MV-4-11 (cell line): Measurements from ENCODE around the gene ANKRD60.

Source experiments
- DNase-seq: peaks from one replicate; lab custom pipeline; 2025; lab: John Stamatoyannopoulos, UW

The ANKRD60 gene, protein sequence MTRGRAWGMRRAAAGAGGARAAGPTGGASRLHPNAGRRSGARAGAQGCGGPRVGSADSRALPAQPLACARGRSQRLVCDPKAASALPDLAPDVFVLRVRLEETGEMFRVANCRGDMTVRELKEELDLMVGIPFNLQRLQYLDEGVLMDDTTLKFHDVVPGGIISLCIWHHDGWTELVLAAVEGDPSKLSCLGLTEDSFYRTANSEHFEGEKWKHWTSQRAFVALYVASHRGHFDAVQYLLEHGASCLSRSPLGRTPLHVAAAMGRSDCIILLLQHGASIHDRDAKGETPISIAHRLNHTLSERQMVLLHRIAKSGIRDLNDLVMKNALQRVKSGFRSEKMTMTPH

DNA sequence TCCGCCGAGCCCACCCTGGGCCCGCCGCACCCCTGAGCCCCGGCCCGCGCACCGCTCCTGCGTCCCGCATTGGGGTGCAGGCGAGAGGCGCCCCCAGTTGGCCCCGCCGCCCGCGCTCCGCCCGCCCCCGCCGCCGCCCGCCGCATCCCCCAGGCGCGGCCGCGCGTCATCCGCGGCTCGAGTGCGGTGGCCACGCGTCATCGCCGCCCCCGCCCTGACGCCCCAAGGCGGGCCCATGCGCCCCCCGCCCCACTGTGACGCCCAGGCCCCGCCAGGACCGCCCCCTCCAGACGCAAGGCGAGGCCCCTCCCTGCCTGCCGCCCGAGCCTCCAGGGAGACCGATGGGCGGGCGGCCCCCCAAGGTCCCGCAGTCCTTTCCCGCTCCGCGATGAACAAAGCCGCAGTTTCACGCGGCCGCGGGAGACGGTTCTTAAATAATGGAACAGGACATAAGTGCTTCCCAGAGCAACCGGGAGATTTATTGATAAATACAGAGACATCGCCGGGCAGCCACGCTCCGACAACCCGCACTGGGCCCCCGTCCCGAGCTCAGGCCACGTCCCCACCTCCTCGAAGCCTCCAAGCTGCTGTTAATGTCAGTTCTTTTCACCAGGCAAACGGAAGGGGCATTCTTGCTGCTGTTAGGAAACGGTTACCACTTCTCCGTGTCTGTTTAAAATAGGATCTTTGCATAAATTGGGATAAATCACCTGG is at the start of gene ANKRD60:
Gene ANKRD60 (minus strand): TSS at position 170 of the 714 bp plus-strand sequence. CDS start 0 bp downstream, at position 170.
- DNase-seq = no peak

DNA sequence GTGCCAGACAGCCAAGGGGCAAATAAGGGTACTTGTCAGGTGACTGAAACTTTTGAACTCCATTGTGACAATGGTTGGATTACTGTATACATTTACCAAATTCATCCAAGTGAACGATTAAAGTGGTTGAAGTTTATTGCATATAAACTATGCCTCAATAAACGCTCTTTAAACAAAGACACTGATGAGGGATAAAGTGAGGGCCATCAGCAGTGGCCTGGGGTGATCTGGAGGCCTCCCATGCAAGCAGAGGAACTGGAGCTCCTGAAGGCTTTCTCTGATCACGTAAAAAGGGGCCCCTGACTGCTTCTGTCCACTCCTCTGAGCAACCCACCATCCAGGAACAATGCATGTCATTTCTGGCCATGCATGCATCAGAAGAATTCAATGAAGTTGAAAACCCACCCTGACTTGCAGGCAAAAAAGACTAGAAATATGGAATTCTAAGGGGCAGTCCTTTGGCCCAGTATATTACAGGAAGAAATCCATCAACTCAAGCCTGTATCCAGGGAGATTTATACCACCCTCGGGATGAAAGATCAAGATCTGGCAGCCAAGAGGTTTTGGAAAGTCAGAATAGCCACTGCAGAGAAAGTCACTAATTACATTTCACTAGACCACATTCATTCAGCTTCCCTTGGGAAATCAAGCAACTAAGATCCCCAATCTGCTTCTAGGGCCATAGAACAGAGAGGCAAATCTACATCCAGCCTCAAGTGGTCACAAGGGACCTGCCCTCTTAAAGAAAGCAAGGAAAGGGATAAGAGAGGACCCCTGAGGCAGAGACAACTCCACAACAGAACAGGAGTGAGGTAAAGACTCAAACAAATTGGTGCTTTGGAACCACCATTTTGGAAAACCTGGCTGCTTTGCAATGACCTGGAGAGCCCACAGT is 49.4 kb upstream of the ANKRD60 start:
- no peak for DNase-seq

DNA sequence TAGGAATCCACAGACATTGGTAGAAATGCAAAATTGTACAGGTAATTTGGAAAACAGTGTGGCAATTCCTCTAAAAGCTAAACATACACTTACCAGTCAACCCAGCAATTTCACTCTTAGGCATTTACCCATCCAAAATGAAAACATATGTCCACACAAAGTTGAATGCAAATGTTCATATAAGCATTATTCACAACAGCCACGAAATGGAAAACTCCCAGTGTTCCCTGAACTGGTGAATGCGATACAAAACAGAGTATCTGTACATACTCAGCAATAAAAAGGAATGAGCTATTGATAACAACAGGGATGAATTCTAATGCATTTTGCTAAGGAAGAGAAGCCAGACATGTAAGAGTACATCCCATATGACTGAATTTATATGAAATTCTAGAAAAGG is 48.7 kb upstream of the ANKRD60 start:
- no peak for DNase-seq

DNA sequence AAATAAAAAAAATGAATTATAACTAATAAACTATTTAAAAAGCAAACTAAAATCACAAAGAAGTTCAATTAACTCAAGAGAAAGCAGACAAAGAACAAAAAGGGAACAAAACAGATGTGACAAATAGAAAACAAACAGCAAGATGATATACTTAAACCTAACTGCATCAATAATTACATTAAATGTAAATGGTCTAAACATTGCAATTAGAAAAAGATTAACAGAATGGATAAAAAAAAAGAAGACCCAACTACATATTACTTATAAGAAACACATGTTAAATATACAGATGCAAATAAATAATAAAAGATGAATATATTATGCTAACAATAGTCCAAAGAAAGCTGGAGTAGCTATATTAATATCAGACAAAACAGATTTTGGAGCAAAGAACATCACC is 45.9 kb upstream of the ANKRD60 start:
- no peak for DNase-seq

DNA sequence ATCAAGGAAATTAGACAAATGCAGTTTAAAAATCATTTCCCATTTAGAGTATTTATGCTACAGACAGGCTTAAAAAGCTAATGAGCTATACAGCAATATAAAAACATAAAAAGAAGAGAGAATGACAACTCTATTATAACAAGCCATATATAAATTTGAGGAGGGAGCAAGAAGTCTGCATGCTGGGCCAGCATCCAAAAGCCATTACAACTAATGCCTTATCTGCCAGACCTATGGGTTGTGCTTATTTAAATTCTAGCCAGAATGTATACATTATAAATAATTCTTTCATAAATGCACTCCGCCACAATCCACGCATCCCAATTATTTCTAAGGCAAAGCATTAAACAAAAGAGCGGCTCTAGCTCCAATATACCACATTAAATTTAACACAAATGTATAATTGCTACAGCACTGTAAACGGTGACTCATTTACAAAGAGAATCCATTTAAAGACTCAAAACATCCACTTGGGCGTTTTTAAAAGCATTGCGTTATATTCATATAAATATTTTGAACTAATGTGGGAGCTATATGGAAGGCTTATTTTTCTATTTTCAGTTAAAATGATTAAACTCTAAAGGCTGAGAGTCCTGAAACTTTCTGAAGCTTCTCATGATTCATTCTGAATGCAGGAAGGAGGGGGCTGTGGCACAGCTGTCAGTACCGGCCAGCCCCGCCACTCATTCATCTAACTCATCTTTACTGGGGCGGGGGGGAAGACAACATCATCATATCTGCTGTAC is 43.3 kb upstream of the ANKRD60 start:
- DNase-seq = no peak

DNA sequence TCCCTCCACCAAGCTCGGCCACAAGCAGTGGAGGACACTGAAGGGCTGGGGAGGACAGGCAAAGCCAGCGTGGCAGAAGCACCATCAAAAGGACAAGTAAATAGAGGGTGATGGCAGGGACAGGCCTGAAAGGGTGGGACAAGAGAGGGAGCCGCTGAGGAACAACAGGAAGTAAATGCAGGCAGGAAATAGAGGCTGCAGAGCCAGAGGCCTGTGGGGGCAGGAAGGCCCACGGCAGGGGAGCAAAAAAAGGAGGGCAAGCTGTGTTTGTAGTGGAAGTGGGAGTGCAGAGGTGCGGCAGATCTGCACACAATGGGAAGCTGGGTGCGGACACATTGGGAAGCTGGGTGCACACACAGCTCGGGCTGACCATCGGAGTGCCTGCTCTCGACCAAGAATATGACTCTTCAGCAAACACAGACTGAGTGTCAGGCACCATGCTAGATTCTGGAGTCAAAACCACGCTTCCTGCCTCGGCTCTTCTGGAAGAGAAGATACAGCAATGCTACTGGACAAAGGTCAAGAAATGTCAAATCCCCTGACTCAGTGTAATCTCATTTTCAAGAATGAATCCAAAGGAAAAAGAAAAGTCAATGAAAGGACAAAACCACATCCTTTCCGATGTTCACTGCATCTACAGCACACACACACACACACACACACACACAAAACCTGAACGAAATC is 40.6 kb upstream of the ANKRD60 start:
- DNase-seq = no peak

DNA sequence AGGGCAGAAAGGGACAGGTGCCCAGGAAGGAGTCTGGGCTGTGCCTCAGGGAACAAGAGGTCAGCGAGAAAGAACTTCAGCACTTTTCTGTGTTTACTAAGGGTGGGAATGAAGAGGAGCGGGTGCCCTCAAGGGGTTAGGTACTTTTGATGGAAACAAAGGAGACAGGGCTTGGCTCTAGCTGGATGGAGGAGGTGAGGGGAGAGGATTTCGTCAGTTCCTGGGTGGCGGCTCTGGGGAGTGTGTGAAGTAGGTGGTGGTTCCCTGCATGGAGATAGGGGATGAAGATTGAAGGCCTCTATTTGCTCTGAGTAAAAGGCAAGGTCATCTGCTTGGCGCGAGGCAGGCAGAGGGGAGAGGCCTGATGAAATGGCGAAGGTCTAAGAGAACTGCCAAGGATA is 40.0 kb upstream of the ANKRD60 start:
- no peak for DNase-seq

DNA sequence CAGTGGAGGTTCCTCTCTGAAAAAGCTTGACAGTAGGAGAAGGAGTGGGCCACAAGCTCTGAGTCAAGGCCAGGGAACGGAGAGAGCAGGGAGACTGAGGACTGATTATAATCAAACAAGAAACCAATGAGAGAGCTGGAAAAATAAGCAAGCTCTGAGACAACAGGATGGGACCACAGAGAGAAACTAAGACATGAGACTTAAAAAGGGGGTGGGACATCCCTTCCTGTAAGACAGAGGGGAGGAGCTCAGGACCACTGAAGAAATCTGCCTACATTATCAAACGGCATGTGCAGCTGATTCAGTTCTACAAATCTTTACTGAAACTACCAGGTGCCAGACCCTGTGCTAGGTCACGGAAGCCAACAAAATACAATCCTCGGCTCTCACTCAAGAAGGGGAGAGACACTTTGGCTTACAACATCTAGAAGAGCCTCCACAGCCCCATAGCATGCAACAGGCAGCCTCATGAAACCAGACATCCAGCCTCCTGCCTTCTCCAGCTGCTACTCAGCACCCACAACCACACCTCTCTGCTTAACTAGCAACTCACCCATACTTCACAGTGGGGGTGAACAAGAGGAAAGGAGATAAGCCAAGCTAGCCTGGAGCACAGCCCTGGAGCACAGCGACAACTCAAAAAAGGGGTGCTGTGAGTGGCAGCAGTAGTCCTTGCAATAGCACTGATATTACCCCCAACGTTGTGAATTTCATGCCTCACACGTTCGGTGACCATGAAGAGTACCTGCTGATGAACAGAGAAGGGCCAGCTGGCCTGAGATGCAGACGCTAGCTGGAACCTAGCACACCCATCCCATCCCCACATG is 39.1 kb upstream of the ANKRD60 start:
- no peak for DNase-seq

DNA sequence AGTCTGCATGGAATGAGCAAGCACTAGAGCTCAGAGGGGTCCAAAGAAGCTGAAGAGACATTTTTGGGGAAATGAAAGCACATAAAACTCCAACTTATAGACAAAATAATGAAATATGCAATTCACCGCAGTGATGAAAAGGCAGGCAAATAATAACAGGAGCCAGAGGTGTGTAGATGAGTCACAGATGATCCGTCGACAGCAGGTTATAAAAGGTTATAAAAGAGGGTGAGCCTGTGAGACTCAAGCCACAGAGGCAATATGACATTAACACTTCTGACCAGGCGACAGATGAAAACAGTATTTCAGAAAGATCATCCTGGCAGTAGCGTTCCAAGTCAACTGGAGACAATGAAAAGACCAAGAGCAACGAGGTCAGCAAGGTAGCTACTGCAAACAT is 35.8 kb upstream of the ANKRD60 start:
- DNase-seq = no peak

DNA sequence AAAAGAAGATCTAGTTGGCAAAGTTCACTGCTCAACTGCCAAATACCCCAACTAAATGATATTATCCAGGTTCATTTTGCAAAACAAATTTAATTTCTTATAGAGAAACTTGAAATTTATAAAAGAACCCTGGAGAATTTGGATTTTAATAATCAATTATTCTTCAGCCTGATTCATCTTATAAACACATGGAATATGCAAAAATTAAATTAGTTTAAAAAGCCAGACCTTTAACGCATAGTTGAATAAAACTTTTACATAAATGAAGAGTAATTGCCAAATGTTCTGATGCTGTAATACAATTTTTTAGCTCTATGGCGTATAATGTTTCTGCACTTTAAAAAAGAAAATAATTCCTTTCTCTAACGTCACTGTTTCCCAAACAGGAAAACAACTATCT is 33.2 kb upstream of the ANKRD60 start:
- DNase-seq = no peak

DNA sequence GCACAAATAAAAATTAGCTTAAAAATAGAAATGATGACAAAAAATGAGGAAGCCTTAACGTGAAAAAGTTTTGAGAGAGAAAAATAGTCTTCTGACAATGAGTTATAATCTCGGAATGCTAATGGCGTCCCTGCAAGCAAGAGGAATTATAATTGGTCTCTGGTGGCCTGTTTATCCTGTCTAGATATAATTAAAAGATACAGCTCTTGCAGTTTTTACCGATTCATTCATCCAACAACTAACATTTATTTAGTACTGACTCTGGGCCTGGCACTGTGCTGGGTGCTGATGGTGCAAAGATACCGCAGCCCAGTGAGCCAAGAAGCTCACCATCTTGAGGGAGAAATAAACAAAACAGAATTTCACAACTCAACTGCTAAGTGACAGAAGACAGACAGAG is 31.6 kb upstream of the ANKRD60 start:
- no peak for DNase-seq

DNA sequence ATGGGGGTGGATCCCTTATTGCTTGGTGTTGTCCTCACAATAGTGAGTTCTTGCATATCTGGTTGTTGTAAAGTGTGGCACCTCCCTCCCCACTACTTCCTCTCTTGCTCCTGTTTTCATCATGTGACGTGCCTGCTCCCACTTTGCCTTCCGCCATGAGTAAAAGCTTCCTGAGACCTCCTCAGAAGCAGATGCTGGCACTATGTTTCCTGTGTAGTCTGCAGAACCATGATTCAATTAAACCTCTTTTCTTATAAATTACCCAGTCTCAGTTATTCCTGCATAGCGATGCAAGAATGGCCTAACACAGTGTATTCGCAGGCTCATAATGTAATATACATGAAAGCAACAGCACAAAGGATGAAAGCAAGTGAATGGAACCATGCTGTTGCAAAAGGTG is 28.4 kb upstream of the ANKRD60 start:
- DNase-seq = peak; percentile 19

DNA sequence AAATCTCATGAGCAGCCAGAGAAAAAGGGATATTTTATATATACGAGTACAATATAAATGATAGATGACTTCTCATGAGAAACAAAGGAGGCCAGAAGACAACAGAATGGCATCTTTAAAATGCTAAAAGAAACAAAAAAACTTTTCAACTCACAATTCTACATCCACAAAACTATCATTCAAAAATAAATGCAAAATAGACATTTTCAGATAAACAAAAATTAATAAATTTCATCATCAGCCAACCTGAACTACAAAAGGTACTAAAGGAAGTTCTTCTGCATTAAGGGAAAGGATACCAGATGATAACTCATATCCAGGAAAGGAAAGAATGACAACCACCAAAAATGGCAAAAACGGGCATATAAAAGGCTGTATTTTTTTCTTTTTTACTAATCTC is 27.9 kb upstream of the ANKRD60 start:
- DNase-seq = no peak

DNA sequence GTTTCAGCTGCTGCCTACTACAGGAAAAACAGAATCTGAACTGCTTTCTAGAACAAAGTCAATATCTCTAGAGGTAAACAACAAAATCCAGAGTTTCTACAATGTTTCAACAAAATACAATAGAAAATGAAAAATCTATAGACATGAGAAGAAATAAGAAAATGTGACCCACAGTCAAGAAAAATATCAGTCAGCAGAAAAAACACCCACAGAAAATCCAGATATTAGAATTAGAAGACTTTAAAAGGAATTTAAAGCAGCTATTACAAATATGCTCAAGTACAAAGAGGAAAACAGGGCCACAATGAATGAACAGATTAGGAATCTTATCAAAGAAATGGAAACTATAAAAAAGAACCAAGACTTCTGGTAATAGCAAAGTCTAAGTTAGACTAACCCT is 26.4 kb upstream of the ANKRD60 start:
- no peak for DNase-seq

DNA sequence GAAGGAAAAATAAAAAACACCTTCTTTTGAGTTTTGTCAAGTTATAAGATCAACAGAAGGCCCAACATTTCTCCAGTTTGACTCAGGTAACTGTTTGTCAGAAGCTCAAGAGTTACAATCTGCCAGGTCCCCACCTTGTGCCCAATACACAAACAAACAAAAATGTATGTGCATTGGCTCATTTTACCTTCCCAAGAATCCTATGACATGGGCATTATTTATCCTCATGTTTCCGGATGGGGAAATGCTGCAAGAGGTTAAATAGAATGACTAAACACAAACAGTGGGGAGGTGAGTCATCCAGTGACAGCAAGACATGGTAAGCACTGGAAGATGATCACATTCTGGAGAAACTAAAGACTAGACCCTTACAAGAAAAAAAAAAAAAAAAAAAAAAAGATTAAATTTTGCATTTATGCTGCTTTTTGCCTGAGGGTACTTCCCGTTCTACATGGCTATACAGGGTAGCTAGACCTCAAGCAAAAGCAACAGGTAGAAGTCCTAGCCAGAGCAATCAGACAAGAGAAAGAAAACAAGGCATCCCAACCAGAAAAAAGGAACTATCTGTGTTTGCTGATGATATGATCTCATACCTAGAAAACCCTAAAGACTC is 23.6 kb upstream of the ANKRD60 start:
- DNase-seq = peak; percentile 58

DNA sequence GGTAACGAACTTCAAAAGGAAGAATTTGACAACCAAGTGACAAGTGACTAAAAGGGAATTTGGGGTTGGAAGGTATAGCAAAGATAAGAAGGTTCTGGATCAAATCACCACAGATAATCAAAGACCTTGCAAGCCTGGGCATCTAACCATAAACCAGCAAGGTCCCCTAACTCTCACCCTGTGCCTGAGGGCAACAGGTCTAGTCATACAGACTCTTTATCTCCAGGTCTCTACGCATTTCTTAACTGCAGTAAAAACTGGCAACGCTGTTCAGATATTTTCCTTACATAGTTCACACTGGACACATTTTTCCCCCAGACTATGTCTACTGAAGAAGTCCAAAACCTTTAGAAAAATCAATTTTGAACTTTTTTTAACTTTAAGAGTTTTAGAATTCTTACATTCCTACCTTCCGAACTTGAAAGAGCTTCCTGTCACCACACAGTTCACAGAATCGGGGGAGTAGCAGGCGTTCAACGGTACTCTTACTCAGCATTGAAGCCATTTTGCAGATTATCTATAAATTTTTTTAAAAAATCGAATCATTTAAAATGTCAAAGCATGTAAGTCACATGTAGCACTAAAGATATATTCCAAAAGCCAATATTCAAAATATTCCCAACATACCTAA is 23.0 kb upstream of the ANKRD60 start:
- no peak for DNase-seq

DNA sequence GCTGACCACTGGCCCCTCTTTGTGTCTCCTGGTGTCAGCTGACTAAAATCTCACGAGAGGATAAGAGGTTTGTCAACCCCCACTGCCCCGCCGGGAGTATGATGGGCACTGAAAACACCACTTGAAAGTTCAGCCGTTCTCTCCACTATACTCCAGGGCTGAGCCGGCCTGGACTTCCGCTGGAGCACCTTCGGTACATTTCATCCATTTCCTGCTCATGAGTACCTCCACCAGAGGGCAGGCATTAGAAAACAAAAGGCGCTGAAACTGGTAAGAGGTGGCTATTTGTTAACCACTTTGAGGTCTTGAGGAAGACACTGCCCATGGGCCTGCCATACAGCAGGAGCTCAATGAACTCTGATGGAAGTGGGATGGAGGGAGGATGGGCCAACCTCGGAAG is 17.9 kb upstream of the ANKRD60 start:
- DNase-seq = peak; percentile 8

DNA sequence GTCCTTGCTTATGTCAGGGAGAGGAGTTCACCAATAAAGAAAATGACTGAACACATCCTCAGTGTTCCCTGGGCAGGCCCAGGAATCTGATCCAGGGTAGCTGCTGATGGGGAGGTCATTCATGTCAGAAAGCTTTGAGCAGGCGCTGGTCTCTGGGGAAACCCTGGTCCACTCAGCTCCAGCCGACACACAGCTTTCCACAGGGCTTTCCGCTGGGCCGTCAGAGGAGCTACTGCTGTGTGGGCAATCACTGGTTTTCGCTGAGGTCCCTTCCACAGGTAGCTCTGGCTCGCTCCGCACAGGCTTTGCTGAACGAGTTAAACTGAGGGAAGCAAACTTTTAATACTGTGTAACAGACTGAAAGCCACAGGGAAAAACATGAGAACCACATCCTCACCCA is 17.5 kb upstream of the ANKRD60 start:
- no peak for DNase-seq

DNA sequence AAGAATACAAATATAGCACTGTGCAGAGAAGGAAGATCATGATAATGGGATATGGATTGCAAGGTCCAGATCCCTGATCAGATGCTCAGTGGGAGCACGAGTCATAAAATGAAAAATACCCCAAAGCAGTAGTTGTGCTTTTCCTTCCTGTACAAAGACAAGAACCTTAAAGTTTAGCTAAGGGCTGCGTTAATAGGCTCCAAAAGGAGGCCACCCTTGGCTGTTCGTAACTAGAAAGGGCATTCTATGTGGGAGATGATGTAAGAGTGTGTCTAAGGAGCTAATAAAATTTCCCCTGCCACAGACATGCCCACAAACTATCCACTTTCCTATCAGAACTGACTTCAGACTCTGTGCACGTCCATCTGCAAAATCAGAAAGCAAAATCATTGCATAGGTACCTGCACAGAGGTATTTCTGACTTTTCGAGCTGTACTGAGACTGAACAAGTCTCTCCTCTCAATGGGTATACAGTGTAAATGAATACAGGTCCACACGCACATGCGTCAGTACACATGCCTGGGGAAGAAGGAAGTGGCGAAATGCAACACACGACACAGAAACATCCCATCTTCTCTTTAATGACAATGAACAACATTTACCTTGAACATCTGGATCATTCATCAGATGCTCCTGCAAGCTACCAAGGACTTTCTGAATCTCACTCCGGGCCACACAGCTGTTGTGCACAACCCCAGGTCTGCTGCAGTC is 16.9 kb upstream of the ANKRD60 start:
- DNase-seq = no peak
